DOHH2 (cell line): ENCODE results near the gene LARGE1.

Experiments
- CTCF ChIP-seq: fragments of 200-600 bp; sonication (generic); IDR thresholded peaks from one replicate; pipeline ENCODE4 v1.5.1; 2014; ENCODE audit warnings: antibody characterized with exemption, mild to moderate bottlenecking, low read depth, low read length; ENCODE audit not compliant: poor library complexity, severe bottlenecking
- EZH2phosphoT487 ChIP-seq: fragments of 200-600 bp; sonication (generic); IDR thresholded peaks from 2 replicates; pipeline ENCODE4 v1.6.1; 2017; ENCODE audit warnings: borderline replicate concordance, mild to moderate bottlenecking, antibody characterized with exemption, low read length, moderate library complexity, mixed read lengths

DNA sequence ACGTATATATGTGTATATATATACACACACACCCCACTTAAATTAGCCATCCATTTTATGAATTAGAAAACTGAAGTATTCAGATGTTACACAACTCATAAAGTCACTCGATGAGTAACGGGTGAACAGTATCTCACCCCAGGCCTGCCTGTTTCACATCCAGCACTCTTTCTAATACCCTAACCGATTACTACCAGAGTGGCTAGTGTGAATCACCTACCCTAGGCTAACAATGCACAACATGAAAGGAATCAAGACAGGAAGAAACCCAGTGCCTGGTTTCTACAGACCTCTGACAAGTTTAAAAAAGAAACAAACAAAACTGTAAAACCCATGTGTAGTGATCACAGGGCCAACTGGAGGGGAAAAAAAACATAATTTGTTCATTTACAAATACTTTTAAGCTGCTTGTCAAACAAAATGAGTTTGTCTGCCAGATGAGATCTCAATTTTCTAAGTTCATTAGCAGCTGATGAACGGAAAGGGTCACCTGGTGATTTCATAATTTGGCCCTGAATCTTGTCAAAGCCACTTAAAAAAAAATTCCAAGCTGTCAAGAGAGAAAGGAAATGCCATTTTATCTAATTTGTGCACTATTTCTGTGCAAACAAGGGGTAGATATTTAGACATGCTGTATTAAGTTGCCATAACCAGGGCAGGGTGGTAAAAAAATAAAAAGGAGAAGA, 134.8 kb downstream of the LARGE1 start:
- TF ChIP-seq CTCF (no peak), EZH2phosphoT487 (no peak)
